GM12891 (cell line): Measurements from ENCODE around the gene KLKB1.

Experiments
- PAX5 ChIP-seq: IDR thresholded peaks from 2 replicates; pipeline ENCODE4 v1.6.1; 2011; ENCODE audit warnings: low read length, moderate library complexity, mild to moderate bottlenecking; ENCODE audit not compliant: insufficient read depth, severe bottlenecking
- POLR2A ChIP-seq: IDR thresholded peaks from 2 replicates; pipeline ENCODE4 v1.6.1; 2011; ENCODE audit warnings: low read depth, low read length, control low read depth
- POLR2AphosphoS5 ChIP-seq: IDR thresholded peaks from 2 replicates; pipeline ENCODE4 v1.6.1; 2011; ENCODE audit warnings: low read depth, low read length, control low read depth
- POU2F2 ChIP-seq: IDR thresholded peaks from 2 replicates; pipeline ENCODE4 v1.6.1; 2011; ENCODE audit warnings: low read depth, mild to moderate bottlenecking, control low read depth, low read length, moderate library complexity
- SPI1 ChIP-seq: IDR thresholded peaks from 2 replicates; pipeline ENCODE4 v1.6.1; 2011; ENCODE audit warnings: low read depth, low read length, control low read depth
- TAF1 ChIP-seq: IDR thresholded peaks from 2 replicates; pipeline ENCODE4 v1.6.1; 2011; ENCODE audit warnings: low read depth, low read length, control low read depth

DNA sequence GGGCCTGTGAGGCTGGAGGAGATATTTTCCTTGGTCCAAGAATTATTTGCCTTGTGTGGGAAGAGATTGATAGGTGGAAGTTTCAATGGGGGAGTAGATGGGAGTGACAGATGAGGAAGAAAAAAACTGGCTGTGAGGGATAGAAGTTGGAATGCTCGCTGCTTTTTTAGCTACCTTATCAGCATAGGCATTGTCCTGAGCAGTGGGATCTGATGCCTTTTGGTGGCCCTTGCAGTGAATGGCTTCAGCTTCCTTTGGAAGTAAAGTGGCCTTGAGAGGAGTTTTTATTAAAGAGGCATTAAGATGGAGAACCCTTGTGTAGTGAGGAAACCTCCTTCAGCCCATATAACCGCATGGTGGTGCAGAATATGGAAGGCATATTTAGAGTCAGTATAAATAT is 16.0 kb downstream of the KLKB1 start:
- no peak for TF ChIP-seq POLR2A
- TF ChIP-seq POLR2AphosphoS5 = no peak
- TF ChIP-seq TAF1 = no peak
- TF ChIP-seq SPI1 = no peak
- TF ChIP-seq PAX5 = no peak
- TF ChIP-seq POU2F2 = no peak
